ENCODE results near the gene LTB.

LTB gene

GRCh38 chr6:31541059-31541657 is 41.1 kb downstream of the LTB start:
- Histone ChIP-seq H3K36me3 (ENCODE audit: insufficient read depth, insufficient read length, low read length) (peaks cover 52% of the 10 kb centered on the region), H3K9ac (ENCODE audit: insufficient read length, low read depth) (peak overlapping the region; percentile 86), H3K9me3 (ENCODE audit: insufficient read depth, low read length) (no peaks in the 10 kb centered on the region), H3K4me1 (ENCODE audit: insufficient read depth, insufficient read length) (peaks cover 6% of the 10 kb centered on the region), H3K27me3 (ENCODE audit: insufficient read depth, insufficient read length) (no peaks in the 10 kb centered on the region), H3K4me3 (ENCODE audit: insufficient read length, low read depth) (peak overlapping the region; percentile 66)
- TF ChIP-seq YY1 (IDR thresholded peaks at IDR 0.05; ENCODE audit: insufficient read depth, insufficient read length) (no peak), ZNF274 (IDR thresholded peaks at IDR 0.05; ENCODE audit: low read depth, low read length) (no peak), SUZ12 (IDR thresholded peaks at IDR 0.05; ENCODE audit: extremely low read depth, insufficient read depth, insufficient read length) (no peak)
- peak; percentile 35 for DNase-seq (ENCODE audit: low read depth, low spot score)

DNA sequence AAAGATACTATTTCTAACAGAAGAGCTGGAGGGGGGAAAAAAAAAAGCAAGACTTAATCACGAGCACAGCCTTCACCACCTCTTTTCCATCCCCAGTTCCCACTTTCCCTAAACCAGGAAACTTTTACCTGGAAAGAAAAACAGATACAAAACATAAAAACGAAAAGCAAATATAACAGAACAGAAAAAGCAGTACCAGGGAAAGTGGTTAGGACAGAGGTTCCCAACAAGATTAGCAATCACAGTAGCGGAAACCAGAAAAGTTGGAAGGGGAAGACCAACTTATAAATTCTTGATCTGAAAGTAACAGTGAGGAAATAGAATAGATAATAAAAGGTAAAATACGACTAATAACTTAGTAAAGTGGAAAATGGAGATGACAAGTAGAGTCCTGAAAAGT is 41.6 kb downstream of the LTB start:
- H3K4me1 ChIP-seq (ENCODE audit: insufficient read depth, insufficient read length), result peaks cover 3% of the 10 kb centered on the region

DNA sequence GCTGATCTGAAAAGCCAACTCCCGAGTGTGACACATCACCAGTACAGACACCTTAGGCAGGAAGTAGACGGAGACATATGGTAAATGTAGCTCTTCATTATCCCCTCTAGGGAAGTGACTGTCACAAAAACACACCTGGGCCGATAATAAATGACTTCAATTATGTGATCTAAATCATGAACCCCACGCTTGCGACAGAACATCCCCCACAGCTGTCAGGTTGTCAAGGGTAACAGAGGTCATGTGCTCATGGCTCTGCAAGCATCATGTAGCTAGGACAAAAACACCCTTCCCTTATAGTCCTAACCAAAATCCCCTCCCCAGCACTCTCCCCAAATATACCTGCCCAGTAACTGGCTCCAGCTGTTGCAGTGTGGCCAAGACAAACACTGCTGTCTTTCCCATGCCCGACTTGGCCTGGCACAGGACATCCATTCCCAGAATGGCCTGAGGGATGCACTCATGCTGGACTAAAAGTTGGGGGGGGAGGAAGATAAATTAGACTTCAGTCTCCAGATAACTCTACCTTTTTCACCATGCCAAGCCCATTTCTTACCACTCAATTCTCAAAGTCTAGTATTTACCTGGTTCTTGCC is 43.3 kb downstream of the LTB start:
- Histone ChIP-seq H3K9me3 (ENCODE audit: insufficient read depth, low read length) (no peaks in the 10 kb centered on the region), H3K27me3 (ENCODE audit: insufficient read depth, insufficient read length) (no peaks in the 10 kb centered on the region), H3K9ac (ENCODE audit: insufficient read length, low read depth) (no peak overlapping the region), H3K36me3 (ENCODE audit: insufficient read depth, insufficient read length, low read length) (peaks cover 74% of the 10 kb centered on the region), H3K4me1 (ENCODE audit: insufficient read depth, insufficient read length) (peaks cover 6% of the 10 kb centered on the region), H3K4me3 (ENCODE audit: insufficient read length, low read depth) (no peak overlapping the region)
- no peak for DNase-seq (ENCODE audit: low read depth, low spot score)
- TF ChIP-seq SUZ12 (IDR thresholded peaks at IDR 0.05; ENCODE audit: extremely low read depth, insufficient read depth, insufficient read length), result no peak
- no peak for TF ChIP-seq YY1 (IDR thresholded peaks at IDR 0.05; ENCODE audit: insufficient read depth, insufficient read length)
- TF ChIP-seq ZNF274 (IDR thresholded peaks at IDR 0.05; ENCODE audit: low read depth, low read length), result no peak

More for the DNA sequence above, 41.6 kb downstream of the LTB start:
- TF ChIP-seq YY1 (IDR thresholded peaks at IDR 0.05; ENCODE audit: insufficient read depth, insufficient read length), result no peak
- TF ChIP-seq ZNF274 (IDR thresholded peaks at IDR 0.05; ENCODE audit: low read depth, low read length), result no peak
- TF ChIP-seq SUZ12 (IDR thresholded peaks at IDR 0.05; ENCODE audit: extremely low read depth, insufficient read depth, insufficient read length), result no peak
- no peaks in the 10 kb centered on the region for H3K9me3 ChIP-seq (ENCODE audit: insufficient read depth, low read length)
- H3K36me3 ChIP-seq (ENCODE audit: insufficient read depth, insufficient read length, low read length), result peaks cover 57% of the 10 kb centered on the region
- H3K9ac ChIP-seq (ENCODE audit: insufficient read length, low read depth), result peak overlapping the region; percentile 86
- H3K27me3 ChIP-seq (ENCODE audit: insufficient read depth, insufficient read length), result no peaks in the 10 kb centered on the region
- DNase-seq (ENCODE audit: low read depth, low spot score), result no peak
- H3K4me3 ChIP-seq (ENCODE audit: insufficient read length, low read depth), result peak overlapping the region; percentile 66

DNA sequence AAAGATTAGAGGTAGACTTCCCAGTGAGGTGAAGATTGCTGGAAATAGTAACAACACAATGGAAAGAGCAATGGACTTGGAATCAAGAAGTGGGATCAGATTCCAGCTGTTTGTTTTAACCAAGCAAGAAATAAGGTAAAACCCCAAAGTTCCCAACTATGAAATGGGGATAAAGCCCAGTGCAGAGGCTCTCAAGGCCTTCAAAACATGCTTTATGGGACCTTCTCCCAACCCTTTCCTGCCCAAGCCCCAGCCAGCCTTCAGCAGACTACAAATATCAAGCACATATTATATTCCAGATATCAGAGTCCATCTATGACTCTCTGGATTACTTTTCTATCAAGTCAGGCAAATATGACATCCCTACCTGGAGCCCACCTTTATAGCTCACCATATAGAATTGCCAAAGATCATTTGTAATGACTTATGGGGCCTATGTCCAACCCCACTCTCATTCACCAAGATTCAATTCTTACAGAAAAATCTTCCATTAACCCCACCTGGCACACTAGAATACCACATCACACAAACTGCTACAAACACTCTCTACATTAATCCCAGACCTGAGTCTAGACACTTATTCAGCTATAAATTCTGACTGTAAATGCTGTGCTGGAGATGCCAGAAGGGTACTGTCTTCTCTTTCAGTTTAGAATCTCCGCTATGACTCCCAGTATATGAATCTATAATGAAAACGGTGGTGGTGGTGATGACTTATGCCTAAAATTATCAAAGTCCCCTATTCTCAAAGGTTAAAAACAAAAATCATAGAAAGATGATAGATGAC is 46.5 kb downstream of the LTB start:
- no peaks in the 10 kb centered on the region for H3K9me3 ChIP-seq (ENCODE audit: insufficient read depth, low read length)
- H3K4me3 ChIP-seq (ENCODE audit: insufficient read length, low read depth), result no peak overlapping the region
- no peaks in the 10 kb centered on the region for H3K27me3 ChIP-seq (ENCODE audit: insufficient read depth, insufficient read length)
- no peak for TF ChIP-seq YY1 (IDR thresholded peaks at IDR 0.05; ENCODE audit: insufficient read depth, insufficient read length)
- no peak for TF ChIP-seq SUZ12 (IDR thresholded peaks at IDR 0.05; ENCODE audit: extremely low read depth, insufficient read depth, insufficient read length)
- no peak for TF ChIP-seq ZNF274 (IDR thresholded peaks at IDR 0.05; ENCODE audit: low read depth, low read length)
- DNase-seq (ENCODE audit: low read depth, low spot score), result no peak
- H3K9ac ChIP-seq (ENCODE audit: insufficient read length, low read depth), result no peak overlapping the region
- peaks cover 6% of the 10 kb centered on the region for H3K4me1 ChIP-seq (ENCODE audit: insufficient read depth, insufficient read length)
- H3K36me3 ChIP-seq (ENCODE audit: insufficient read depth, insufficient read length, low read length), result peaks cover 97% of the 10 kb centered on the region

GRCh38 chr6:31534521-31535040 is 47.6 kb downstream of the LTB start:
- no peaks in the 10 kb centered on the region for H3K27me3 ChIP-seq (ENCODE audit: insufficient read depth, insufficient read length)
- DNase-seq (ENCODE audit: low read depth, low spot score), result no peak
- TF ChIP-seq SUZ12 (IDR thresholded peaks at IDR 0.05; ENCODE audit: extremely low read depth, insufficient read depth, insufficient read length) (no peak), ZNF274 (IDR thresholded peaks at IDR 0.05; ENCODE audit: low read depth, low read length) (no peak), YY1 (IDR thresholded peaks at IDR 0.05; ENCODE audit: insufficient read depth, insufficient read length) (no peak)
- H3K4me1 ChIP-seq (ENCODE audit: insufficient read depth, insufficient read length), result peaks cover 3% of the 10 kb centered on the region
- no peaks in the 10 kb centered on the region for H3K9me3 ChIP-seq (ENCODE audit: insufficient read depth, low read length)
- no peak overlapping the region for H3K9ac ChIP-seq (ENCODE audit: insufficient read length, low read depth)
- H3K4me3 ChIP-seq (ENCODE audit: insufficient read length, low read depth), result no peak overlapping the region
- peaks cover 96% of the 10 kb centered on the region for H3K36me3 ChIP-seq (ENCODE audit: insufficient read depth, insufficient read length, low read length)

GRCh38 chr6:31534011-31534410 is 48.2 kb downstream of the LTB start:
- no peak for TF ChIP-seq SUZ12 (IDR thresholded peaks at IDR 0.05; ENCODE audit: extremely low read depth, insufficient read depth, insufficient read length)
- TF ChIP-seq ZNF274 (IDR thresholded peaks at IDR 0.05; ENCODE audit: low read depth, low read length), result no peak
- no peak for TF ChIP-seq YY1 (IDR thresholded peaks at IDR 0.05; ENCODE audit: insufficient read depth, insufficient read length)
- Histone ChIP-seq H3K4me3 (ENCODE audit: insufficient read length, low read depth) (no peak overlapping the region), H3K36me3 (ENCODE audit: insufficient read depth, insufficient read length, low read length) (peaks cover 94% of the 10 kb centered on the region), H3K27me3 (ENCODE audit: insufficient read depth, insufficient read length) (no peaks in the 10 kb centered on the region), H3K9me3 (ENCODE audit: insufficient read depth, low read length) (no peaks in the 10 kb centered on the region), H3K4me1 (ENCODE audit: insufficient read depth, insufficient read length) (peaks cover 3% of the 10 kb centered on the region), H3K9ac (ENCODE audit: insufficient read length, low read depth) (no peak overlapping the region)
- DNase-seq (ENCODE audit: low read depth, low spot score), result no peak

DNA sequence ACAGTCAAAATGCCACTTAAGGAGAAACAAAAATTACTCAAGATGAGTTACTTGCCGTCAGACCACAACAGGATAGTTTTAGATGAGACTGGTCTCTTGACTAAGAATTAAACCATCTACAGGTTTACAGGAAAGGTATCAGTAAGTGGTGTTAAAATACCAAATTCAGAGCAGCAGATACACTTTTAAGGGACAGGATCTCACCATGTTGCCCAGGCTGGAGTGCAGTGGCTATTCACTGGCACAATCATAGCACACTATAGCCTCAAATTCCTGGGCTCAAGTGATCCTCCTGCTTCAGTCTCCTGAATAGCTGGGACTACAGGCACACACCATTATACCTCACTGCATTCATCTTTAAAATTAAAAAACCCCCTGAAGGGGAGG is 48.8 kb downstream of the LTB start:
- Histone ChIP-seq H3K36me3 (ENCODE audit: insufficient read depth, insufficient read length, low read length) (peaks cover 88% of the 10 kb centered on the region), H3K9ac (ENCODE audit: insufficient read length, low read depth) (no peak overlapping the region), H3K4me3 (ENCODE audit: insufficient read length, low read depth) (no peak overlapping the region)

More for the DNA sequence above, 48.8 kb downstream of the LTB start:
- DNase-seq (ENCODE audit: low read depth, low spot score), result no peak
- Histone ChIP-seq H3K9me3 (ENCODE audit: insufficient read depth, low read length) (no peaks in the 10 kb centered on the region), H3K27me3 (ENCODE audit: insufficient read depth, insufficient read length) (no peaks in the 10 kb centered on the region), H3K4me1 (ENCODE audit: insufficient read depth, insufficient read length) (peaks cover 3% of the 10 kb centered on the region)
- TF ChIP-seq SUZ12 (IDR thresholded peaks at IDR 0.05; ENCODE audit: extremely low read depth, insufficient read depth, insufficient read length), result no peak
- TF ChIP-seq ZNF274 (IDR thresholded peaks at IDR 0.05; ENCODE audit: low read depth, low read length), result no peak
- TF ChIP-seq YY1 (IDR thresholded peaks at IDR 0.05; ENCODE audit: insufficient read depth, insufficient read length), result no peak
